HuH-7 (cell line): Measurements from ENCODE around the gene STMN1.

Experiments
- DNase-seq: peaks from one replicate; pipeline ENCODE4 v3.0.0; 2011; ENCODE audit warnings: low spot score

STMN1 gene

GRCh38 chr1:25871086-25871703 lies 35.0 kb downstream of the STMN1 start:
- no peak for DNase-seq

DNA sequence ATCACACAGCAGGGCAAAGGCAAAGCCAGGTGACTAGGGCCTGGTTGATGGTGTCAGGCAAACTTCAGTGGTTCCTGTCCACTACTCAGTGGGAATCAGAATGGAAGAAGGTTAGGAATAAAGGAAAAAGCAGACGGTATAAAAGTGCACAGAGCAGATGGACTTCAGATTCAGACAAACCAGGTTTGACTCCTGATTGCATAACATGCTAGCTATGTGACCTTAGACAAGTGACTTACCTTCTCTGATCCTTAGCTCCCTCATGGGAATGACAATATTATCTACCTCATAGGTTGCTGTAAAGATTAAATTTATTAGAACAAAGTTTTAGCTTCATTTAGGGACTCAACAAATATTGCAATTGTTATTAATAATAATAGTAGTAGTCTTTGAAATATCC lies 35.6 kb downstream of the STMN1 start:
- DNase-seq, result no peak

DNA sequence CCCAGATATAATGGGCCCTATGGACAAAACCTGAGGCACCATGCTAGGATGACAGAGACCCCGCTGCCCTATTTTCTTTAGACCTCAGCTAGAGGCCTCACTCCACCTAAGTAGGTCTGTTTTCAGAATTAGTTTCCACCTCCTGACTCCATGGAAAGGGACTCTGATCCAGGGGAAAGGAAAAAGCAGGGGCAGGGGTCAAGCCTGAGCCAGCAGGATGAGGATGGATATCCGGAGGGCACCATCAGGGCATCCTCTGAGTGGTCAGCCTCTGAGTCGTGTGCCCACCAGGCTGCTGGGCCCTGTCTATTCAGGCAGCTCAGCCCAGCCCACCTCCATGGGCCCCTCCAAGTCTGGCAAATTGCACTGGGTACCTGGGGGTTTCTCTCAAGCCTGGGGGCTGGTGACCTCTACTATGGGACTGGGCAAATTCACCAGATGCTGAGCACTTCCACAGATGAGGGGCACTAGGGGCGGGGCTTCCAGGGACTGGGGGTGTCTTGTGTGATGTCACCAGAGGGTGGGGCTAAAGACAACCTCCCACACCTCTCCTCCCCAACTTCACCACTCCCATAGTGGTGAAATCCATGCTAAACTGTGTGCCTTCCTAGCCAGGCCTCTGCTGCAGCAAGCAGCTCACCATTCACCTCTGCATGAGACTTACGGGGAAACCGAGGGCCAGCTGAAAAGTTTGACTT lies 36.2 kb downstream of the STMN1 start:
- DNase-seq, result no peak

GRCh38 chr1:25867210-25867991 lies 38.8 kb downstream of the STMN1 start:
- no peak for DNase-seq

GRCh38 chr1:25866288-25866687 lies 39.9 kb downstream of the STMN1 start:
- DNase-seq, result no peak

DNA sequence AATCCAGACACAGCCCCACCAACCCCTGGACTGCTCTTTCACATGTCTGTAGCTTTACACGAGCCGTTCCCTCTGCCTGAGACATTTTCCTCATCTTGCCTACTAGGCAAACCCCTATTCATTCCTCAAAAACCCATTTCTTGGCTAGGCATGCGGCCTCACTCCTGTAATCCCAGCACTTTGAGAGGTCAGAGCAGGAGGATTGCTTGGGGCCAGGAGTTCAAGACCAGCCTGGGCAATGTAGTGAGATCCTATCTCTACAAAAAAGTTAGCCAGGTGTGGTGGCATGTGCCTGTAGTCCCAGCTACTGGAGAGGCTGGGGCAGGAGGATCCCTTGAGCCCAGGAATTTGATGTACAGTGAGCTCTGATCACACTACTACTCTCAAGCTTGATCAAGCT lies 41.8 kb downstream of the STMN1 start:
- DNase-seq, result no peak

- no peak for DNase-seq
Measured at GRCh38 chr1:25863486-25864262, 42.5 kb downstream of the STMN1 start.

- no peak for DNase-seq
Measured at GRCh38 chr1:25862785-25863485, 43.3 kb downstream of the STMN1 start.

DNA sequence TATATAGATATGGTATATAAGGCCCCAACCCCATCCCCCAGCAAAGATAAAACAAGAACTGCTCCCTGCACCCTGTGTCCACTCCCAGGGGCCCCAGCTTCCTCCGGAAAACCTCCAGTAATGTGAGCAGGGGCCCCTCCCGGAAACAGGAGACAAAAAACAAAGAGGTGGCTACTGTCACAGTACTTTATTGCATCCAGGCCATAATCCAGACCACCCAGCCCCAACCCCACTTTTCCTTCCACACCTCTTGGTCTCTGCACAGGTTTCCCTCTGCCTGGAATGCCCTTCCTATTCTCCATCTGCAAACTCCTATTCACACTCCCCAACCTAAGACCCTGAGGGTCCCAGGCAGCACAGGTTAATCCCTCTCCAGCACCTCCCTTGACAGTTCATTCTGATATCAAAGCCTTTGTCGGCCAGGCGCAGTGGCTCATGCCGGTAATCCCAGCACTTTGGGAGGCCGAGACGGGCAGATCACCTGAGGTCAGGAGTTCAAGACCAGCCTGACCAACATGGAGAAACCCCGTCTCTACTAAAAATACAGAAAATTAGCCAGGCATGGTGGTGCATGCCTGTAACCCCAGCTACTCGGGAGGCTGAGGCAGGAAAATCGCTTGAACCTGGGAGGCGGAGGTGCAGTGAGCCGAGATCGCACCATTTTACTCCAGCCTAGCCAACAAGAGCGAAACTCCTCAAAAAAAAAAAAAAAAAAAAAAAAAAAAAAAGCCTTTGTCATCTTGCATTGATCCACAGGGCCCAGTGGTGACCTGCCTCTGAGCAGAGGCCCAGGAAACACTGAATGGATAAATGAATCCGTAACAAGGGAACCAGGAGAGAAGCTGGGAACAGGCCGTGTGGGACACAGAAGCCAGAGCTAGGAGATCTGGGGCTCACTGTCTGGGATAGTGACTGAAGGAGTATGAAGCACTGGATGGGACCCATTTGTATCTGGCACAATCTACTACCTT lies 44.6 kb downstream of the STMN1 start:
- no peak for DNase-seq

DNA sequence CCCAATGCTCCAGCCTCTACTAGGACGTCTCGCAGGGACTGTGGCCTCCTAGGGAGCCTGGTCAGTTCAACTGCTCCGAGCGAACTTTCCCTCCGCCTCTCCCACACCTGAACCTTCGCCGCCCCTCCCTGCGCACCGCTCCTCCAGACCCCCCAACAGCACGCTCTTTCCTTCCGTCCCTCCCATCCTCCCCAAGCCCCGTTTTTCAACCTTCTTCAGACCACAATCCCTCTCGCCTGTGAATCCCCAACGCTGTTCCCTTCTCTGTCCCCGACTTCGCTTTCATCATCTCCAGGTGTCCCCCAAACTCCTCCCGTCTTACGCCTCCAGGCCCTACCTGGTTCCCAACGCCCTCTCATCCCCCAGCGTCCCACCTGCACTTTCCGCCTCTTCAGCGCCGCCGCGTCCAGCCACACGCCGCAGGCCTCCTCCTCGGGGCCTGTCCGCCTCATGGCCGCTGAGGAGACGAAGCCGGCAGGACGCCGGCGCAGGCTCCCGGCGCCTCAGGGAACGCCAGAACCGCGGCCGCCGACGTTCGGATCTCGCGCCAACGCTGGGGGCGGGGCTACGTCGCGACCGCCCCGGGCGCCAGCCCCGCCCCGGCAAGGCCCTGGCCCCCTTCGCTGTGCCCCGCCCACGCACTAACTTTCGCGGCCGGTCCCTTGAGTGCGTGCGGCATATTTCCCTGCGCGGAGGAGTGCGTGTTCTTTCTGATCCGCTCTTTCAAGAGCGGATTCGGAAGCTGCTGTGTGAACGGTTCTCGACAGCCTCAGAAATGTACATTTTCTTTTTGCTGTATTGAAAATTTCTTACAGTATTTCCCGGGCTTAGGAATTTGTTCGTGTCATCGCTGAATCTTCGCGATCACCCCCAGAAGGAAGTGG lies 47.1 kb downstream of the STMN1 start, which contains the start of gene AUNIP:
Gene AUNIP, minus strand, starts transcription at position 552 of the 884 bp plus-strand sequence. Its CDS starts 100 bp downstream, at position 452.
- peak; percentile 78 for DNase-seq

DNA sequence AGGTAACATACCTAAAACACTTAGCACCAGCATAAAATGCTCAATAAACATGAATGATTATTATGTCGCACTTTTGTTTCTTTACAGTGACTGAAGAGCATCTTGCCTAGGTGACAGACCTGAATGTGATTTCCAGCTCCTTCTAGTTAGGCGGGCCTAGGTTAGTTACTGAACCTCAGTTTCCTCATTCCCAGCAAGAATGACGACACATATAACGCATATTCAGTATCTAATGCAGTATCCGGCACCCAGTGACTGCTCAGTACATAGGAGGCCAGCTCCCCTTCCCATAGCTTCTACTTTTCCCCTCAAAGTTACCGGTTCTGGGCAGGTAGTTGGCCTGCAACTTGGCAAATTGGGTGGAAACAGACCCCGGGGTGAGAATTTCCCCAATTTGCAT lies 47.7 kb downstream of the STMN1 start:
- no peak for DNase-seq

GRCh38 chr1:25856856-25857255 lies 49.4 kb downstream of the STMN1 start:
- DNase-seq, result no peak

DNA sequence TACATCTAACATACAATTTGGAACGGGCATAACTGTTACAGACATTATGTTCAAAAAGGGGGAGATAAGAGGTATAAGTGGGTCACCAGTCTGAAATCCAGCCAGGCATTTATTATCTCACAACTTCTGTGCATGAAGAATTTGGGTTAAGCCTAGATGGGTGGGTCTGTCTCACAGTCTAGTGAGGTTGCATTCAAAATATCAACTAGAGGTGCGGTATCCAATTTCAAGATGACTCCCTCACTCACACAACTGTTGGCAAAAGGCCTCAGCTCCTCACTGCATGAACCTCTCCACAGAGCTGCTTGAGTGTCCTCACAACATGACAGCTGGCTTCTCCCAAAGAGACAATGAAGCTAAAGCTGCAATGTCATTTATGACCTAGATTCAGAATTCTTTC lies 51.7 kb downstream of the STMN1 start:
- no peak for DNase-seq
